Astrocyte (in vitro differentiated cells and primary cell): ENCODE results near the gene IMMP2L. TPM values are rescaled to one million over a fixed set of nuclear protein-coding genes. Genes with fewer than 3 reads are reported as not detected.

Experiments
- DNase-seq: peaks from one replicate; pipeline ENCODE4 v3.0.0-alpha.2; 2010; ENCODE audit warnings: low read depth
- FAIRE-seq: peaks from 2 replicates; lab custom pipeline; 2011; peaks lifted over from hg19 to GRCh38; lab: Jason Lieb, UNC
- H2AFZ ChIP-seq: 2 replicates; pipeline ENCODE4 v1.6.0; 2012; ENCODE audit warnings: low read depth, low read length, inconsistent platforms
- H3K27ac ChIP-seq: 2 replicates; pipeline ENCODE4 v1.5.1; 2011; ENCODE audit warnings: low read depth, low read length, inconsistent platforms
- H3K27me3 ChIP-seq: 2 replicates; pipeline ENCODE4 v1.6.0; 2011; ENCODE audit warnings: low read length, inconsistent platforms; ENCODE audit not compliant: insufficient read depth
- H3K36me3 ChIP-seq: 2 replicates; pipeline ENCODE4 v1.5.1; 2011; ENCODE audit warnings: low read length, inconsistent platforms; ENCODE audit not compliant: insufficient read depth
- H3K4me1 ChIP-seq: 2 replicates; pipeline ENCODE4 v1.5.1; 2011; ENCODE audit warnings: low read length, inconsistent platforms; ENCODE audit not compliant: insufficient read depth
- H3K4me2 ChIP-seq: 2 replicates; pipeline ENCODE4 v1.6.0; 2012; ENCODE audit warnings: low read length, inconsistent platforms
- H3K4me3 ChIP-seq: 2 replicates; pipeline ENCODE4 v1.5.1; 2011; ENCODE audit warnings: low read depth, mild to moderate bottlenecking, low read length, inconsistent platforms; ENCODE audit not compliant: insufficient read depth
- H3K79me2 ChIP-seq: 2 replicates; pipeline ENCODE4 v1.6.0; 2012; ENCODE audit warnings: mild to moderate bottlenecking, low read length, inconsistent platforms; ENCODE audit not compliant: insufficient read depth
- H3K9ac ChIP-seq: 2 replicates; pipeline ENCODE4 v1.6.0; 2012; ENCODE audit warnings: mild to moderate bottlenecking, low read length, inconsistent platforms
- H3K9me3 ChIP-seq: 2 replicates; pipeline ENCODE4 v1.5.1; 2012; ENCODE audit warnings: low read depth, mild to moderate bottlenecking, low read length, inconsistent platforms; ENCODE audit not compliant: insufficient read depth
- H4K20me1 ChIP-seq: 2 replicates; pipeline ENCODE4 v1.6.0; 2012; ENCODE audit warnings: low read length, inconsistent platforms; ENCODE audit not compliant: insufficient read depth
- H3K27ac Mint-ChIP-seq: one replicate; pipeline ENCODE4 v1.8.0; 2021; ENCODE audit warnings: mild to moderate bottlenecking, mixed read lengths; ENCODE audit not compliant: unreplicated experiment
- H3K27me3 Mint-ChIP-seq: one replicate; pipeline ENCODE4 v1.8.0; 2021; ENCODE audit warnings: low read depth, mixed read lengths; ENCODE audit not compliant: unreplicated experiment
- H3K36me3 Mint-ChIP-seq: one replicate; pipeline ENCODE4 v1.8.0; 2021; ENCODE audit warnings: low read depth, mixed read lengths; ENCODE audit not compliant: unreplicated experiment
- H3K4me1 Mint-ChIP-seq: one replicate; pipeline ENCODE4 v1.8.0; 2021; ENCODE audit warnings: low read depth, mixed read lengths; ENCODE audit not compliant: unreplicated experiment
- H3K4me3 Mint-ChIP-seq: one replicate; pipeline ENCODE4 v1.8.0; 2021; ENCODE audit warnings: mild to moderate bottlenecking, moderate library complexity, mixed read lengths; ENCODE audit not compliant: unreplicated experiment
- H3K9me3 Mint-ChIP-seq: one replicate; pipeline ENCODE4 v1.8.0; 2021; ENCODE audit warnings: mild to moderate bottlenecking, mixed read lengths; ENCODE audit not compliant: unreplicated experiment
- CTCF ChIP-seq: IDR thresholded peaks from 2 replicates; pipeline ENCODE4 v1.5.1; 2011; ENCODE audit warnings: low read depth, mild to moderate bottlenecking, inconsistent platforms, low read length, moderate library complexity; ENCODE audit not compliant: insufficient read depth
- EZH2 ChIP-seq: IDR thresholded peaks from 2 replicates; pipeline ENCODE4 v1.6.1; 2012; ENCODE audit warnings: mild to moderate bottlenecking, low read length, inconsistent platforms; ENCODE audit not compliant: insufficient read depth
- total RNA-seq: library from RNA; stranded (reverse); gene quantifications from 2 replicates; pipeline ENCODE4 v1.2.1, GENCODE V29; 2021

IMMP2L gene
- total RNA-seq, 1 donor from 2014 or later: 13.8 TPM

DNA sequence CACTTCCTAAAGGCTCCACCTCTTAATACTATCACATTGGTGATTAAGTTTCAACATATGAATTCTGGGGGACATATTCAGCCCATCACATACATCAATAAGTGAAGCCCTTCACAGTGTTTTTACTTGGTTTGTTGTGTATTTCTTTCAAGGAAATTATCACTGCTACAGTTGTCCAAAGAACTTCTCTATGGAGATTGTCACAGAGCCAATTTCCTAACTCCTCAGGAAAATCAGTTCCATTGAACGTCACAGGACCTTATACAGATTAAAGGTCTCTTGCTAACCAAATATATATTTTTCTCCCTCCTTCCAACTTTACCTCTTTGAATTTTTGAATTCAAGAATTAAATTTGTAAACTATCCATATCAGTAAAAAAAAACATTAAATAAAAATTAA is 357.0 kb downstream of the IMMP2L start:
- TF ChIP-seq EZH2: no peak
- no peak for TF ChIP-seq CTCF
- H3K27me3 ChIP-seq: no peaks in the 10 kb centered on the region
- H3K4me1 ChIP-seq: no peaks in the 10 kb centered on the region
- H3K4me2 ChIP-seq: no peak overlapping the region
- no peak overlapping the region for H3K9ac ChIP-seq
- H3K4me3 ChIP-seq: no peak overlapping the region
- Mint-ChIP-seq H3K36me3 (no peaks in the 10 kb centered on the region), H3K4me1 (no peaks in the 10 kb centered on the region), H3K27ac (no peak overlapping the region), H3K27me3 (no peaks in the 10 kb centered on the region), H3K4me3 (no peak overlapping the region), H3K9me3 (no peaks in the 10 kb centered on the region)
- FAIRE-seq: no peak
- no peaks in the 10 kb centered on the region for H4K20me1 ChIP-seq
- H3K36me3 ChIP-seq: no peaks in the 10 kb centered on the region
- no peak overlapping the region for H2AFZ ChIP-seq
- H3K9me3 ChIP-seq: no peaks in the 10 kb centered on the region
- H3K27ac ChIP-seq: no peak overlapping the region
- no peaks in the 10 kb centered on the region for H3K79me2 ChIP-seq
- no peak for DNase-seq

DNA sequence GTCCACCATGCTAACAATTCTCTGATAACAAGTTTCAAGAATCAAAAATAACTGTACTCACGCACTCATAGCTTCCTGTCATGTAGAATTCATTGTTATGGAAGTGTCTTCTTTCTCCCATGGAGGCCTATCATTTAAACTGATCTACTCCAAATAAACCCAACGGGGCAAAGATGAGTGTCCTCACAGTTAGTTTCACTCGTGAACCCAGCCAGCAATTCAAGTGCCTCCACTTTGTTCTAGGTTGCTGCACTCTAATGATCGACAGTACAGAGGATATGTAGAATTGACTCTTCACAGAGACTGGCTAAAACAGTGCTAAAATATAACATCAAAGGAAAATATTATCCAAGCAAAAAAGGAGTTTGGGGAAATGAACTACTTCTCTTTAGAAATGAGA is 360.0 kb downstream of the IMMP2L start:
- peaks cover 13% of the 10 kb centered on the region for H3K4me1 ChIP-seq
- no peaks in the 10 kb centered on the region for H4K20me1 ChIP-seq
- Mint-ChIP-seq H3K4me3 (no peak overlapping the region), H3K4me1 (peaks cover 22% of the 10 kb centered on the region), H3K9me3 (no peaks in the 10 kb centered on the region), H3K36me3 (no peaks in the 10 kb centered on the region), H3K27me3 (no peaks in the 10 kb centered on the region), H3K27ac (no peak overlapping the region)
- H3K4me3 ChIP-seq: no peak overlapping the region
- no peak for TF ChIP-seq CTCF
- no peak for TF ChIP-seq EZH2
- H3K27ac ChIP-seq: no peak overlapping the region
- no peaks in the 10 kb centered on the region for H3K79me2 ChIP-seq
- H2AFZ ChIP-seq: no peak overlapping the region
- FAIRE-seq: no peak
- H3K27me3 ChIP-seq: no peaks in the 10 kb centered on the region
- no peak overlapping the region for H3K9ac ChIP-seq
- no peaks in the 10 kb centered on the region for H3K36me3 ChIP-seq
- no peaks in the 10 kb centered on the region for H3K9me3 ChIP-seq
- DNase-seq: no peak
- H3K4me2 ChIP-seq: no peak overlapping the region

GRCh38 chr7:111199643-111200042 is 362.6 kb downstream of the IMMP2L start:
- Histone ChIP-seq H3K27me3 (no peaks in the 10 kb centered on the region), H3K4me3 (no peak overlapping the region), H3K79me2 (no peaks in the 10 kb centered on the region), H3K9me3 (no peaks in the 10 kb centered on the region), H3K36me3 (no peaks in the 10 kb centered on the region), H4K20me1 (no peaks in the 10 kb centered on the region), H2AFZ (no peak overlapping the region), H3K4me1 (peaks cover 13% of the 10 kb centered on the region), H3K27ac (no peak overlapping the region), H3K4me2 (no peak overlapping the region), H3K9ac (no peak overlapping the region)
- FAIRE-seq: no peak
- DNase-seq: peak; percentile 18
- H3K9me3 Mint-ChIP-seq: no peaks in the 10 kb centered on the region
- H3K27me3 Mint-ChIP-seq: no peaks in the 10 kb centered on the region
- H3K4me1 Mint-ChIP-seq: peaks cover 22% of the 10 kb centered on the region
- TF ChIP-seq CTCF (no peak), EZH2 (no peak)
- H3K27ac Mint-ChIP-seq: no peak overlapping the region
- no peak overlapping the region for H3K4me3 Mint-ChIP-seq
- H3K36me3 Mint-ChIP-seq: no peaks in the 10 kb centered on the region
